Activated CD8-positive, alpha-beta T cell treated with anti-CD3 and anti-CD28 coated beads for 36 hours (primary cell): ENCODE data around the gene KRTAP2-4. TPM values are rescaled to one million over a fixed set of nuclear protein-coding genes. Genes with fewer than 3 reads are reported as not detected.
"Not testable (repeated sequence)": the region's sequence is repeated elsewhere in the genome, so short reads cannot be mapped to it uniquely, and the experiment has no call there.

Source experiments
- ATAC-seq: fragments of 200-7000 bp; cut with Tn5 transposase; one replicate; pipeline ENCODE4 v1.10.0; 2021; ENCODE audit warnings: mild to moderate bottlenecking, moderate library complexity
- CTCF ChIA-PET: fragments of 350-600 bp; sonication (Branson Sonifier 250); formaldehyde crosslinking; loops from one replicate; lab custom pipeline; 2021; ENCODE audit warnings: antibody characterized with exemption; lab: Charles Lee
- POLR2A ChIA-PET: fragments of 350-600 bp; sonication (Branson Sonifier 250); formaldehyde crosslinking; loops from one replicate; lab custom pipeline; 2021; ENCODE audit warnings: antibody characterized with exemption; lab: Charles Lee
- DNase-seq: peaks from one replicate; pipeline ENCODE4 v3.0.0-alpha.2; 2020
- H3K27ac Mint-ChIP-seq: one replicate; pipeline ENCODE4 v1.8.0; 2021; ENCODE audit warnings: mild to moderate bottlenecking, mixed read lengths
- H3K27me3 Mint-ChIP-seq: one replicate; pipeline ENCODE4 v1.8.0; 2021; ENCODE audit warnings: mixed read lengths
- H3K36me3 Mint-ChIP-seq: one replicate; pipeline ENCODE4 v1.8.0; 2021; ENCODE audit warnings: low read depth, mixed read lengths
- H3K4me1 Mint-ChIP-seq: one replicate; pipeline ENCODE4 v1.8.0; 2021; ENCODE audit warnings: low read depth, mixed read lengths
- H3K4me3 Mint-ChIP-seq: one replicate; pipeline ENCODE4 v1.8.0; 2021; ENCODE audit warnings: mild to moderate bottlenecking, moderate library complexity, mixed read lengths
- H3K9me3 Mint-ChIP-seq: one replicate; pipeline ENCODE4 v1.8.0; 2021; ENCODE audit warnings: mixed read lengths
- CTCF ChIP-seq: fragments of 200-600 bp; IDR thresholded peaks from one replicate; pipeline ENCODE4 v1.8.0; 2022; ENCODE audit warnings: antibody characterized with exemption, mild to moderate bottlenecking
- intact Hi-C: fragments of 100-400 bp; cut with micrococcal nuclease; formaldehyde crosslinking; loops from one replicate; pipeline ENCODE4 v1.10.0; 2022
- total RNA-seq, 2 experiments: library from RNA; stranded (reverse); gene quantifications; one replicate each; pipeline ENCODE4 v1.2.3, GENCODE V29; 2021

KRTAP2-4 gene
- total RNA-seq, 2 experiments from 2014 or later = not detected

DNA sequence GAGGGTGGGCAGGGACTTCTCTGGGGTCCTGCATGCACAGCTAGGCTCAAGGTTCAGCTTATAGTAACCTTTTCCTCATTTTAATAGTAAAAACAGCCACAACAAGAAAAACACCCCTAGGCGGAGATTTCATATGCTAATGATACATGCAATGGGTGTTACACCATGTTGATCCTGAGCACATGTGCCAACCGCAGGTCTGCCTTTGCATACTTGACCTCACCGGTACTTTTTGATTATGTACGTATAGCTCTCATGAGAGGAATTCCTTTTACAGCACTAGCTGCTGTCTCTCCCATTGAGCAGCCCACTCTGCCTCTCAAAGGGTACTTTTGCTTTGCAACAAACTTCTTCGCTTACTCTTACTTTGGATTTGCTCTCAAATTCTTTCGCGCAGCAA is 30.4 kb upstream of the KRTAP2-4 start:
- ATAC-seq = no peak
- Mint-ChIP-seq H3K4me3 (no peak overlapping the region), H3K36me3 (no peaks in the 10 kb centered on the region), H3K9me3 (peaks cover 4% of the 10 kb centered on the region), H3K27ac (no peak overlapping the region), H3K4me1 (peaks cover 8% of the 10 kb centered on the region), H3K27me3 (peaks cover 5% of the 10 kb centered on the region)
- intact Hi-C loops = no loop called here
- DNase-seq = no peak
- no peak for TF ChIP-seq CTCF
- POLR2A ChIA-PET = no interaction called here
- CTCF ChIA-PET = no interaction called here

DNA sequence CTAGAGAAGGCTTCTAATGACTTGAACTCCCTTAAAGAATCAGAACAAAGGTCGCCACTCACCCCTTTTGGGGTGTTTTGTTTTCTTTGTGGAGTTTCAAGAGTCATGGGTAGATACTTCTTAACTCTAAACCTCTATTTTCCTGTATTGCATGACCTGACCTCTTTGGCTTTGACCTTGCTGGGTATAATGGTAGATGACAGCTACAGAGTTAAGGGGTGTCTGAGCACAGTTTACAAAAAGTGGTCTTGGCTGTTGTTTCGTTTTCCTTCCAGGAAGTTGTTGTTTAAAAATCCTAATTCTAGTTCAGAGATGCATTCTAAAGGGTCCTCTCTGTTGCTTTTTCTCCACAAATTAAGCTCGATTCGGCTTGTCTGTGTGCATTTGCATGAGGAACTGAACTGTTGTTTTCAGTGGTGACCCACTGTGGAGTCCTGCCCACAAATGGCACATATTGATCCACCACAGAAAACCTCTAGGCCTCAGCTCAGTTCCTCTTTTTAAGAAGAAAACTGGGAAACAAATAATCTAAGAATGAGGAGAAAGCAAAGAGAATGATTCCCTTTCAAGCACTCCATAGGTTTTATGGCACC is 23.2 kb upstream of the KRTAP2-4 start:
- POLR2A ChIA-PET, intact Hi-C loops, H3K27me3 Mint-ChIP-seq: not testable (repeated sequence)

GRCh38 chr17:41084100-41084856 is 18.6 kb upstream of the KRTAP2-4 start, which contains the start of gene KRTAP4-7:
KRTAP4-7 (plus strand) TSS chr17:41084150; CDS start chr17:41084207, 57 bp downstream.
- CTCF ChIA-PET, POLR2A ChIA-PET, H3K4me1 Mint-ChIP-seq, DNase-seq, H3K27me3 Mint-ChIP-seq, H3K4me3 Mint-ChIP-seq, H3K36me3 Mint-ChIP-seq, H3K9me3 Mint-ChIP-seq, H3K27ac Mint-ChIP-seq, intact Hi-C loops, ATAC-seq: not testable (repeated sequence)

More for the DNA sequence above, 23.2 kb upstream of the KRTAP2-4 start:
- H3K27ac Mint-ChIP-seq, H3K4me1 Mint-ChIP-seq, H3K4me3 Mint-ChIP-seq, ATAC-seq, DNase-seq, H3K36me3 Mint-ChIP-seq, H3K9me3 Mint-ChIP-seq, CTCF ChIA-PET: not testable (repeated sequence)

DNA sequence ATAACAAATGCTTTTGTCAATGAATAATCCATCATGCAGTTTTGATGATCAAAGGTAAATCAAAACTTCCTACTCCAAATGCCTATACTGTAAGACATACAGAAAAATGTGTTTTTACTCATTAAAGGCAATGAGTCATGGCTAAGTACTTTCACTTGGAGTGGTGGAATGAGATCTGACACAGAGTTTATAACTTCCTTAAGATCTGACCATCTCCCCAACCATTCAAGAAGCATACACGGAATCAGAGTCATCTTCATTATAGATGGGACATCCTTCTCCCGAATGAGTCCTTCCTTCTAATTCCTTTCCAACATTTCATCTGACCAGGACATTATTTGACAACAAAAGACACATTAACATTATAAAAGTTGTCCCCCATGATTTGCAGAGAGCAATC is 17.7 kb upstream of the KRTAP2-4 start:
- CTCF ChIA-PET, POLR2A ChIA-PET, intact Hi-C loops, H3K27ac Mint-ChIP-seq, H3K36me3 Mint-ChIP-seq, H3K4me3 Mint-ChIP-seq, ATAC-seq, DNase-seq, H3K9me3 Mint-ChIP-seq, H3K27me3 Mint-ChIP-seq, H3K4me1 Mint-ChIP-seq: not testable (repeated sequence)

DNA sequence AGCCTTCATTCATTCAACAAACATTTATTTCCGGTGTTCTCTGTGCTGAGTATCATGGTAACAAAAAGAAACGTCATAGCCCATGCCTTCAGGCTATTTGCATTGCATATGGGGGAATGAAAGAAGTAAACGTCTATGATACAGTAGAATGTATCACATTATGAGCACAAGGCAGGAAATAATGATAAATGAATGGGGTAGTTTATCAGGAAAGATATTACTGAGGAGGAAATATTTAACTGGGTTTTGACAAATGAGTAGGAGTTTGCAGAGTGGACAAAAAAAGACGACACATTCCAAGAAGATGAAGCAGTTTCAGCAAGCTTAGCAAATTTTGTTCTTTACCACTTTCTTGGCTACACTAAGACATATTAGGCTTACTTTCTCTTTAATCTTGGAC is 16.9 kb upstream of the KRTAP2-4 start:
- ChIA-PET CTCF (no interaction called here), POLR2A (no interaction called here)
- Mint-ChIP-seq H3K27me3 (peaks cover 6% of the 10 kb centered on the region), H3K4me1 (no peaks in the 10 kb centered on the region), H3K36me3 (no peaks in the 10 kb centered on the region), H3K27ac (no peak overlapping the region), H3K4me3 (no peak overlapping the region), H3K9me3 (no peaks in the 10 kb centered on the region)
- ATAC-seq (no peak), DNase-seq (no peak)
- no peak for TF ChIP-seq CTCF
- intact Hi-C loops = no loop called here

GRCh38 chr17:41076788-41077187 is 11.1 kb upstream of the KRTAP2-4 start:
- no peak for TF ChIP-seq CTCF
- Mint-ChIP-seq H3K36me3 (no peaks in the 10 kb centered on the region), H3K4me3 (no peak overlapping the region), H3K4me1 (no peaks in the 10 kb centered on the region), H3K27ac (no peak overlapping the region), H3K9me3 (no peaks in the 10 kb centered on the region), H3K27me3 (peaks cover 9% of the 10 kb centered on the region)
- ChIA-PET POLR2A (no interaction called here), CTCF (no interaction called here)
- intact Hi-C loops = no loop called here
- no peak for DNase-seq
- ATAC-seq = no peak
